ENCODE data around the gene FRMD3. TPM values are rescaled to one million over a fixed set of nuclear protein-coding genes. Genes with fewer than 3 reads are reported as not detected.

The FRMD3 gene
- total and polyA plus RNA-seq, 7 donors: 8.5 to 182 (median 38.7) TPM

DNA sequence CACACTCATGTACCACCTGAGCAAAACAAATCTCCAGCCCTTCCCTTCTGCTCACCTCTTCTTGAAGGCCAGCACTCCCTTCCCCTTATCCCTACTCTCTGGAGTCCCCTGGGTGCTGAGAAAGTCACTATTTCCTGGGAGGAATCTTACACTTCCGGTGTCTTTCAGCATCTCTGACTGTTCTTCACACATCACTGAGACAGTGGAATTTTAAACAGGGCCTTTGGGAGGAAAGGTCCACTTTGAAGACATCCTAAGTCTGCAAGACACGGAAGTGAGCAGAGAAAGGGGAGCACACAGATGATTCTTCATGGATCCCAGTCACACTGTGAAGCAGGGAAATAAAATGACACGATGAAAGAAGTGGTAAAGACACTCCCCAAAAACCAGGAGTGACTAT is 25.6 kb downstream of the FRMD3 start:
- TF ChIP-seq, protein P1, sequence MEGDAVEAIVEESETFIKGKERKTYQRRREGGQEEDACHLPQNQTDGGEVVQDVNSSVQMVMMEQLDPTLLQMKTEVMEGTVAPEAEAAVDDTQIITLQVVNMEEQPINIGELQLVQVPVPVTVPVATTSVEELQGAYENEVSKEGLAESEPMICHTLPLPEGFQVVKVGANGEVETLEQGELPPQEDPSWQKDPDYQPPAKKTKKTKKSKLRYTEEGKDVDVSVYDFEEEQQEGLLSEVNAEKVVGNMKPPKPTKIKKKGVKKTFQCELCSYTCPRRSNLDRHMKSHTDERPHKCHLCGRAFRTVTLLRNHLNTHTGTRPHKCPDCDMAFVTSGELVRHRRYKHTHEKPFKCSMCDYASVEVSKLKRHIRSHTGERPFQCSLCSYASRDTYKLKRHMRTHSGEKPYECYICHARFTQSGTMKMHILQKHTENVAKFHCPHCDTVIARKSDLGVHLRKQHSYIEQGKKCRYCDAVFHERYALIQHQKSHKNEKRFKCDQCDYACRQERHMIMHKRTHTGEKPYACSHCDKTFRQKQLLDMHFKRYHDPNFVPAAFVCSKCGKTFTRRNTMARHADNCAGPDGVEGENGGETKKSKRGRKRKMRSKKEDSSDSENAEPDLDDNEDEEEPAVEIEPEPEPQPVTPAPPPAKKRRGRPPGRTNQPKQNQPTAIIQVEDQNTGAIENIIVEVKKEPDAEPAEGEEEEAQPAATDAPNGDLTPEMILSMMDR (IDR thresholded peaks at IDR 0.05): no peak
- no peak overlapping the region for H3K4me3 ChIP-seq
- 74 to 93% (median 79%) methylated on average over 3 of the region's 3 CpGs for WGBS, 3 donors
- no peaks in the 10 kb centered on the region for H3K27me3 ChIP-seq (ENCODE audit: insufficient read depth in 3 of 3, low read length in 2 of 3)
- no peaks in the 10 kb centered on the region for H3K36me3 ChIP-seq (ENCODE audit: insufficient read depth in 1 of 2, low read depth in 1 of 2)
- DNase-seq (no peak), ATAC-seq (no peak)
- H3K9me3 ChIP-seq: no peaks in the 10 kb centered on the region
- H3K27ac ChIP-seq: no peak overlapping the region
- intact Hi-C loops (cut with DNase I): no loop called here
- peaks cover 16% of the 10 kb centered on the region for H3K4me1 ChIP-seq

DNA sequence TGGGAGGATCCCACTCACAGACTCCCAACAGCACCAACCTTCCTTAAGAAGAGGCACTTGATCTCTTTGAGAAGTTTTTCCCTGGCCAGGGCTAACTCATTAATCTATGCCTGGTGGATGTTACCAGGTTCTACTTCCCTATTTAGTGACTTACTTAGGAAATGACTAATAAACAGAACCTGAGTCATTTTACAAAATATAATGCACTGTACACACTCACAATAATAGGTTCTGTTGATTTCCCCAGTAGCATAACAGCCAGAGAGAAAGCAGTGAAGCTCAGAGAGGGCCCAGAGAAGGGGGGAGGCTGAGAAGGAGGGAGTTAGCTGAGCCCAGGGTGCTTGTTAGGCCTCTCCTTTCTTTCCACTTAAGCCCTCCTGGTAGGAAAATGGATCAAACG is 27.1 kb downstream of the FRMD3 start:
- intact Hi-C loops (cut with DNase I): no loop called here
- H3K4me3 ChIP-seq: no peak overlapping the region
- peaks cover 16% of the 10 kb centered on the region for H3K4me1 ChIP-seq
- no peaks in the 10 kb centered on the region for H3K27me3 ChIP-seq (ENCODE audit: insufficient read depth in 3 of 3, low read length in 2 of 3)
- H3K36me3 ChIP-seq (ENCODE audit: insufficient read depth in 1 of 2, low read depth in 1 of 2): no peaks in the 10 kb centered on the region
- TF ChIP-seq, protein P1 (IDR thresholded peaks at IDR 0.05): no peak
- DNase-seq: no peak
- no peaks in the 10 kb centered on the region for H3K9me3 ChIP-seq
- H3K27ac ChIP-seq: no peak overlapping the region
- ATAC-seq: peak; percentile 35 to 70 (median 50)
- WGBS, 3 donors: 16 to 70% (median 37%) methylated on average over 1 of the region's 1 CpG

DNA sequence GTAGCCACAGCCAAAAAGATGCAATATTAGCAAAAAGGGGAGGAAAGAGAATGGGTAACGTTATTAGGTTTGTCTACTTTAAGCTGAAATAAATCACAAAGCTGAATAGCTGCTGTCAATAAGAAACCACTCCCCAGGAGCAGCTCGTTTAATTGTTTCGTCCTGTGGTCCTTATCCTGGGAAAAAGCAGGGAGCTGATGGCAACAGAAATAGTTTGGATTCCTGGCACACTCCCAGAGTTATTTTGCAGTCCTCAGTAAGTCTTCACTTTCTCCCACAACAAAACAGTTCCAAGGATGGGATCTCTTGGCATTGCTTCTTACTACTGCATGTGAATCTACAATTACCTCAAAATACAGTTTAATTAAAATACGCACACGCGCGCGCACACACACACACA is 28.8 kb downstream of the FRMD3 start:
- intact Hi-C loops (cut with DNase I): no loop called here
- TF ChIP-seq, protein P1 (IDR thresholded peaks at IDR 0.05): no peak
- H3K36me3 ChIP-seq (ENCODE audit: insufficient read depth in 1 of 2, low read depth in 1 of 2): no peaks in the 10 kb centered on the region
- no peaks in the 10 kb centered on the region for H3K27me3 ChIP-seq (ENCODE audit: insufficient read depth in 3 of 3, low read length in 2 of 3)
- H3K9me3 ChIP-seq: no peaks in the 10 kb centered on the region
- H3K4me1 ChIP-seq: peaks cover 20% of the 10 kb centered on the region
- no peak overlapping the region for H3K4me3 ChIP-seq
- 39 to 50% (median 45%) methylated on average over 8 of the region's 8 CpGs for WGBS, 3 donors
- no peak overlapping the region for H3K27ac ChIP-seq
- DNase-seq (no peak), ATAC-seq (no peak)

DNA sequence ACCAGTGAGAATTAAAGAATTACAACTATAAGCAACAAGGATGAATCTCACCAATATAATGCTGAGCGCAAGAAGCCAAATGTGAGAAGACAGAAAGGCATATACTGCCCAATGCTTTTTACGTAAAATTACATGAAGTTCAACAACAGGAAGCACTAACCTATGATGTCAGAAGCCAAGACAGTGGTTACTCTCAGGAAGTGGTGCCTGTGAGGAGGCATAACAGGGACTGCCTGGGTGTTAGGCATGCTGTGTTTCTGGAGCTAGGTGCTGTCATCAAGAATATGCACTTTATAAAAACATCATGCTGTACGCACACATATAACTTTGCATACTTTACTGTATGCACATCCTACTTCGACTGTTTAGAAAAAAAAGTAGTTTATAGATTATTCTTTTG is 30.1 kb downstream of the FRMD3 start:
- intact Hi-C loops (cut with DNase I): no loop called here
- TF ChIP-seq, protein P1 (IDR thresholded peaks at IDR 0.05): no peak
- DNase-seq (no peak), ATAC-seq (no peak)
- peaks cover 20% of the 10 kb centered on the region for H3K4me1 ChIP-seq
- H3K9me3 ChIP-seq: no peaks in the 10 kb centered on the region
- H3K4me3 ChIP-seq: no peak overlapping the region
- 93 to 94% (median 93%) methylated on average over 4 of the region's 4 CpGs for WGBS, 3 donors
- H3K27ac ChIP-seq: no peak overlapping the region
- no peaks in the 10 kb centered on the region for H3K36me3 ChIP-seq (ENCODE audit: insufficient read depth in 1 of 2, low read depth in 1 of 2)
- H3K27me3 ChIP-seq (ENCODE audit: insufficient read depth in 3 of 3, low read length in 2 of 3): no peaks in the 10 kb centered on the region

DNA sequence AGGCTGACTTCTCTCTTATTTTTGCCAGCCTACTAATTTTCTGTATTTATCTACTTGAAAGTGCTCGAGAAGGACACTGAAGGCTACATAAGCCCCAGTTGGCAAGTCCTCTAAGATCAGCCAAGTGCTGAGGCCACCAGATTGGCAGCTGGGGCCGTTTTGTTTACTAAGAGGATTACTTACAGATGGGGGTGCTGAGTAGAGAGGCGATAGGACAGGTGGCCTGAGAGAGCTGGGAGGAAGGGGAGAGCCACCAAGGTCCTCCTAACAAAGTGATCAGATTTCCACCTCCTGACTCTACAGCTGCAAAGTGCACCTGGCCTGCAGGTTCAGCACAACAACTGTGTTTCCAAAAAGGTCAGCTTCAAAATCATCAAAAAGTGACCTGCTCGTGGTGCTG is 32.9 kb downstream of the FRMD3 start:
- intact Hi-C loops (cut with DNase I): no loop called here
- 24 to 33% (median 29%) methylated on average over 4 of the region's 4 CpGs for WGBS, 3 donors
- Histone ChIP-seq H3K9me3 (no peaks in the 10 kb centered on the region), H3K36me3 (ENCODE audit: insufficient read depth in 1 of 2, low read depth in 1 of 2) (no peaks in the 10 kb centered on the region), H3K27ac (no peak overlapping the region), H3K4me1 (peaks cover 12% of the 10 kb centered on the region), H3K27me3 (ENCODE audit: insufficient read depth in 3 of 3, low read length in 2 of 3) (no peaks in the 10 kb centered on the region), H3K4me3 (no peak overlapping the region)
- no peak for DNase-seq
- ATAC-seq: no peak
- TF ChIP-seq, protein P1 (IDR thresholded peaks at IDR 0.05): no peak
